Right ventricle myocardium inferior (tissue), 1 donor: ENCODE data around the gene FCRLA. TPM values are rescaled to one million over a fixed set of nuclear protein-coding genes. Genes with fewer than 3 reads are reported as not detected.

ENCODE experiments used
- ATAC-seq: fragments of 200-7000 bp; cut with Tn5 transposase; one replicate; pipeline ENCODE4 v1.9.1; 2020; ENCODE audit warnings: mild to moderate bottlenecking, moderate library complexity
- DNase-seq: peaks from one replicate; pipeline ENCODE4 v3.0.0; 2021; ENCODE audit errors: missing footprints
- intact Hi-C: fragments of 100-400 bp; cut with DNase I; formaldehyde crosslinking; loops from one replicate; pipeline ENCODE4 v1.11.0; 2022
- total RNA-seq: library from RNA; stranded (reverse); fragmentation: NEBNext Ultra II Directional; extraction: Animal tissue kit (Norgen Biotek cat#: 25700); gene quantifications from one replicate; pipeline ENCODE4 v1.2.1, GENCODE V29; 2021
- donor health status: DM: no; HTN: yes; CAD: no; lungs with severe emphysema.

The FCRLA gene
- total RNA-seq, 1 donor from 2014 or later: not detected

GRCh38 chr1:161727256-161727924 lies 20.4 kb downstream of the FCRLA start:
- DNase-seq (no peak), ATAC-seq (no peak)
- intact Hi-C loops: no loop called here

- ATAC-seq: no peak
- intact Hi-C loops: no loop called here
- no peak for DNase-seq
These were observed 21.6 kb downstream of the FCRLA start for GRCh38 chr1:161728376-161729226.

- DNase-seq (no peak), ATAC-seq (no peak)
- intact Hi-C loops: no loop called here
These were observed 23.1 kb downstream of the FCRLA start for GRCh38 chr1:161730050-161730564.

GRCh38 chr1:161731241-161731640 lies 24.2 kb downstream of the FCRLA start:
- intact Hi-C loops: no loop called here
- ATAC-seq (no peak), DNase-seq (no peak)

- no peak for DNase-seq
- no peak for ATAC-seq
- intact Hi-C loops: no loop called here
These were observed 25.1 kb downstream of the FCRLA start for GRCh38 chr1:161731981-161732718.

- DNase-seq (no peak), ATAC-seq (no peak)
- intact Hi-C loops: no loop called here
These were observed 26.5 kb downstream of the FCRLA start for GRCh38 chr1:161733526-161733925.

GRCh38 chr1:161735837-161736236 lies 28.8 kb downstream of the FCRLA start:
- intact Hi-C loops: no loop called here
- DNase-seq (no peak), ATAC-seq (no peak)

GRCh38 chr1:161736335-161736969 lies 29.4 kb downstream of the FCRLA start:
- no peak for DNase-seq
- no peak for ATAC-seq
- intact Hi-C loops: no loop called here

GRCh38 chr1:161737625-161738024 lies 30.6 kb downstream of the FCRLA start:
- intact Hi-C loops: no loop called here
- ATAC-seq (no peak), DNase-seq (no peak)

GRCh38 chr1:161738627-161739287 lies 31.7 kb downstream of the FCRLA start:
- DNase-seq: peak; percentile 76
- intact Hi-C loops: no loop called here
- peak; percentile 67 for ATAC-seq

GRCh38 chr1:161739865-161740566 lies 33.0 kb downstream of the FCRLA start:
- intact Hi-C loops: loop anchor here (5.0 to 10.0 kb wide), 3 partner anchors 93 to 255 kb away; no protein-coding TSS in a partner anchor
- DNase-seq (no peak), ATAC-seq (peak; percentile 49)

- DNase-seq (no peak), ATAC-seq (no peak)
- intact Hi-C loops: loop anchor here (5.0 to 10.0 kb wide), 3 partner anchors 94 to 256 kb away; no protein-coding TSS in a partner anchor
These were observed 33.9 kb downstream of the FCRLA start for GRCh38 chr1:161740921-161741320.

- ATAC-seq (no peak), DNase-seq (no peak)
- intact Hi-C loops: loop anchor here (5.0 to 10.0 kb wide), 3 partner anchors 96 to 258 kb away; no protein-coding TSS in a partner anchor
These were observed 36.2 kb downstream of the FCRLA start for GRCh38 chr1:161743231-161743630.

- ATAC-seq (no peak), DNase-seq (no peak)
- intact Hi-C loops: loop anchor here (10.0 kb wide), 2 partner anchors 183 to 263 kb away; no protein-coding TSS in a partner anchor
These were observed 40.8 kb downstream of the FCRLA start for GRCh38 chr1:161747801-161748200.

- ATAC-seq (peak; percentile 100), DNase-seq (peak; percentile 97)
- intact Hi-C loops: loop anchor here (1.0 to 10.0 kb wide), 3 partner anchors 17 to 265 kb away; partner anchors contain the start of gene ATF6
These were observed 42.7 kb downstream of the FCRLA start, which contains the start of gene DUSP12 for GRCh38 chr1:161749509-161750407. Gene DUSP12, plus strand, starts transcription at chr1:161749786. Its CDS starts 16 bp downstream, at chr1:161749802.

- no peak for DNase-seq
- intact Hi-C loops: no loop called here
- no peak for ATAC-seq
These were observed 56.6 kb downstream of the FCRLA start for GRCh38 chr1:161763522-161764098.
